GM21360 (cell line): ENCODE measurements around the gene VCAN.
"Not testable (repeated sequence)": the region's sequence is repeated elsewhere in the genome, so short reads cannot be mapped to it uniquely, and the experiment has no call there.

Experiments used
- ATAC-seq: cut with Tn5 transposase; IDR thresholded peaks from one replicate; pipeline ENCODE4 v1.9.1; 2021; ENCODE audit warnings: mild to moderate bottlenecking, moderate library complexity; ENCODE audit not compliant: unreplicated experiment

The VCAN gene

DNA sequence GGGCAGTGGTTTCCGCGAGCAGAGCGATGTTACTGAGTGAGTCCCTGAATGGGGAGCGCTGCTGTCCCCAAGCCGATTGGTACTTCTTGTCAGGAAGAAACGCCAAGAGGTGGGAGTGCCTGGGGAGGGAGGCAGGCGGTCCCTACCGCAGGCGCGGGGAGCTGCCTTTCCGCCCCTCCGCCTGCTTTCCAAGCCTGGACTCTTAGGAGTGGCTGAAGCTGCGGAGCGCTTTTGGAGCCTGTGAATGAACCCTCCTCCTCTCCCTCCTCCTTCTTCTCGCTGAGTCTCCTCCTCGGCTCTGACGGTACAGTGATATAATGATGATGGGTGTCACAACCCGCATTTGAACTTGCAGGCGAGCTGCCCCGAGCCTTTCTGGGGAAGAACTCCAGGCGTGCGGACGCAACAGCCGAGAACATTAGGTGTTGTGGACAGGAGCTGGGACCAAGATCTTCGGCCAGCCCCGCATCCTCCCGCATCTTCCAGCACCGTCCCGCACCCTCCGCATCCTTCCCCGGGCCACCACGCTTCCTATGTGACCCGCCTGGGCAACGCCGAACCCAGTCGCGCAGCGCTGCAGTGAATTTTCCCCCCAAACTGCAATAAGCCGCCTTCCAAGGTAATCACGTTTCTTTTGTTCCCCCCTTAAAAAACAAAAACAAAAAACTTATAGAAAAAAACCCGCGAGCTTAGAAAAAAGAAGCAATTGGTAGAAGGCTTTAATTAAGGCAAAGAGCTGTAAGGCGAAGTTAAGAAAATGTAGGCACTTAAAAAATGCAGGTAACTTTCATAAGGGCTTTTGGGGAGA is at the start of gene VCAN:
TSS of gene VCAN (plus strand) at position 340 of the 808 bp plus-strand sequence. CDS start 11,775 bp downstream, outside the sequence.
- ATAC-seq = no peak

DNA sequence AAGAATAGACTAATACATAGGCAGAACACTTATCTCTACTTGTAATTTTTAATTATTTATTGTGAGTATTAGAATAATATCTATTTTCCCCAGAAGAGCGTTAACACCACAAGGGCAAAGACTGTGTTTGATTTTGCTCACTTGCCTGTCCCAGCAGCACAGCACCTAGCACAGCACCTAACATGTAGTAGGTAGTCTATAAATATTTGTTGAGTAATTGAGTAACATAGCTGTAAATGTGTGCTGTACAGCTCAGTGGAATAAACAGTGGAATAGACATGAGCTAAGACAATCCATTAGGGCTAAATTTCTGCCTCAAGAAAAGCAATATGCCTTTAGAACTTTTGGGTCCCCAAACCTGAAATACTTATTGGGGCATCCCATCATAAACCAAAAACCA is 49.3 kb upstream of the VCAN start:
- ATAC-seq = no peak

DNA sequence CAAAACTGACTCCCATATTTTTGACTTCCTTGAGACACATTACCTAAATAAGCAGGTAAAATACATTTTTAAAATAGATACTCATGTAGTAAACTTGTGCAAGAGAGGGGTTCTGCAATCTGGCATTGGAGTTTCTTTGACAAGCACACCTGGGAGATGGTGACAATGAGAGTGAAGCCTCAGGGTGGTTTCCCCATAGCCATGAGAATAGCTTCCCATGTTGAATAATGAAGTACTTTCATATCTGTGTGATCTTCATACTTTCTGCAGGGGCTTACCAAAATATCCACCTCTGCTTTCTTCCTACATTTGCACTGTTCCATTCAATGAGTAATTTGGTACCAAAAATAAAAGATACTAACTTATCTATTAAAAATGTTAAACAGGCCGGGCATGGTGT is 44.7 kb upstream of the VCAN start:
- peak; percentile 73 for ATAC-seq

DNA sequence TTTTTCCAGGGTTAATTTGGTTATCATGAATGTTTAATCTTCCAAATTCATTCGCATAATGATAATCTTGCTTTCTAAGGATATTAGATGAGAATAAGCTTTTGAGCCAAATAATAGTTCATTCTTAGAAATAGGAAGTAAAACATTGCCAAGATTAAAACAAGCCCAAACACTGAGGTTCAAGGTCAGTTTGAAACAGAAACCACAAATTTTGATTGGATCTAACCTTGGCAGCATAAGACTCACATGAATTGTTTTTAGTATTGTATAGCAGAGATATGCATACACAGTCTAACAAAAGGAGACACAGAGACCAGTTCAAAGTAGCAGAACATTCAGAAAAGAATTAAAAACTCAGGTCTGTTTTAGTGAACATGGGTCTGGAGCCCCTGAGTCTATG is 43.4 kb upstream of the VCAN start:
- no peak for ATAC-seq

DNA sequence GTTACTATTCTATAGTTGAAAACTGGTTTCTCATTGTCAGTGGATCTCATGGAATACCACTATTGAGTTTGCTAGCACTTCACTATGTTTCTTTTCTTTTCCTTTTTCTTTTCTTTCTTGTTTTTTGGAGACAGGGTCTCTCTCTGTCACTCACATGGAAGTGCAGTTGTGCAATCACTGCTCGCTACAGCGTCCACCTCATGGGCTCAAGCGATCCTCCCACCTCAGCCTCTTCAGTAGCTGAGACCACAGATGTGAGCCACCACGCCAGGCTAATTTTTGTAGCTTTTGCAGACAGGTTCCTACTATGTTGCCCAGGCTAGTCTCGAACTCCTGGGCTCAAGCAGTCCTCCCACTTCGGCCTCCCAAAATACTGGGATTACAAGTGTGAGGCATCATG is 42.7 kb upstream of the VCAN start:
- no peak for ATAC-seq

DNA sequence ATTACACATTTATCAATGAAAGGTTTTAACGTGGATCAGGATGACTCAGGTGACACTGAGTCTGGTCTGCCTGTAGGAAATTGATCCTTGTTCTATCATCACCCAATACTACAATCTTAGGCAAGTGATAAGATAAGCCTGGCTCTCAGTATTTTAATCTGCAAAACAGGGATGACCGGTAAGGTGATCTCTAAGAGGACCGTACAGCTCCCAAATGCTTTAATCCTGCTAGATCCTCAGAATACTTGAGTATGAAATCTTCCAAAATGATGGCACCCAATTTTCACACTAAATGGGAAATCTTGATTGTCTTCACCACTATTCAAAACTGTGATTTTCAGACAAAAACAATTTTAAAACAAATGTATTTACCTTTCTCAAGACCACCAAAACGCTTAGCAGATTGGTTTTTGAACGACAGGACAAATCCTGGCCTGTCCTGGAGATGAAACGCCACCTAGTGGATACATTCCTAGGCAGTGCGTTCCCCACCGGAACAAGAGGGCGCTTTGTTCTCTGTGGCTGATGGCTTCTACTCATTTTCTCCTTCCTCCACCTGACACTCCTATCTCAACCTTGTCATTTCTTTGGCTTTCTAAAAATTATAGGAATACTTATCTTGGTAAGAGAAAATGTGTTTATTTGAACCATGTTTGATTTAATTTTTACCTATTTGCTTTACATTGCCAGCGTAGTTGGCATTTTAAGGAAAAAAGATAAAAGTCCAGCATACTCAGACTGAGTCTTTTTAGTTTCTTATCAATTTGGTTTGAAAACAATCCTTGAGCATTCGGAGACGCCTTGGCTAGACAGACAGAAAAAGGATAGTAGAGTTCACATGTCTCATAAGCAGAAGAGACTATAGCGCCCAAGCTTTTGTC is 41.2 kb upstream of the VCAN start:
- ATAC-seq = peak; percentile 46

DNA sequence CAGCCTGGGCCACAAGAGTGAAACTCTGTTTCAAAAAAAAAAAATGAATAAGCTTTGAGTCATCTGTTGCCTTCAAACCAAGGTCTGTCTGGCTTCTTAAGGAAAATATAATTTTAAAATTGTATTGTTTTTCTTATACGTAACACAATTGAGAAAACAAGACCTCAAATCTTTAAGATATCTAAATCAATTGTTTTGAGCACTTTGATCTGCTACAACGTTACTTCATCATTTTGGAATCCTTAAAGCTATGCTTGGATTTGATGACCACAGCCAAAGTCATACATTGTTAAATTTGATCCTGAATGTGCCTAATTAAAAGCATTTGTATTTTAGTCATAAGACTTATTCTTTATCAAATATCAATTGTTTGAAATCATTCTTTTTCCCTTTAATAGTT is 37.7 kb upstream of the VCAN start:
- no peak for ATAC-seq

DNA sequence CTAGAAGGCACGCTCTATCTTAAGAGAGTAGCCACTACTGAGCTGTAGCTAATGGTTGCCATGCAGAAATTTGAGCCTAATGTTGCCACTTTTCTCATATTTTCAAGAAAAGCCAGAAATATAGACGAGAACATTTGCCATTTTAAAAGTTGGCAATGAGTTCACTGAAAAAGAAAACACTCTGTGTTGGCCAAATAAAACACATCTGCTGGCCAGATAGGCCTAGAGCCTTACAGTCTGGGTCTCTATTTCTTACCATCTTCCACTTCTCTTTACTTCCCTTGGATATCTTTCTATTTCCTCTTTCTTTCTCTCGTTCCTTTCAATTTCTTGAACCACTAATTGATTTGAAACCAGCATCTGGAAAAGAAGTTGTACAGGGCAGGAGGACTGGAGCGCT is 36.6 kb upstream of the VCAN start:
- no peak for ATAC-seq

DNA sequence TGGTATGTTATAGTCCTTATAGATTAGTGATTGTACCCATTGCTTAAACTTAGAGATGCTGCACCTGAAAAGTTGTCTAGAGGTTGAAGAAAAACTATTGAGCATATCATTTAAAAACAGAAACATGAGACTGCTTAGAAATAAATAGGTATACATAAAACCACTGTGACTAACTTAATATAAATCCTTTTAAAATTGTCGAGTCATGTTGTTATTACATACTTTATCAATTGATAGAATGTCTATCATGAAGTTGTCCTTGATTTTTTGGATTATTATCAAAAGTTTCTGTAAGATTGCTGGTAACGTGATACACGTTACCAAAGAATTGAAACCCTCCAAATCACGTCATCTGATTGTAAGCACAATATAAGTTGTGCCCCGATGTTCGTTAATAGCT is 35.3 kb upstream of the VCAN start:
- no peak for ATAC-seq

DNA sequence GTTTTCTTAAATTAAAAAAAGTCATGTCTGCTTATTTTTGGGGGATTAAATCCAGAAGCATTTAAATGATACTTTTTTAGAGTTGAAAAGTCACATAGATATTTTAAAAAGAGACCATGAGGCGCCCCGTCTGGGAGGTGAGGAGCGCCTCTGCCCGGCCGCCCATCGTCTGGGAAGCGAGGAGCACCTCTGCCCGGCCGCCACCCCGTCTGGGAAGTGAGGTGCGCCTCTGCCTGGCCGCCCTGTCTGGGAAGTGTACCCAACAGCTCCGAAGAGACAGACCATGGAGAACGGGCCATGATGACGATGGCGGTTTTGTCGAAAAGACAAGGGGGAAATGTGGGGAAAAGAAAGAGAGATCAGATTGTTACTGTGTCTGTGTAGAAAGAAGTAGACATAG is 33.8 kb upstream of the VCAN start:
- ATAC-seq = not testable (repeated sequence)

DNA sequence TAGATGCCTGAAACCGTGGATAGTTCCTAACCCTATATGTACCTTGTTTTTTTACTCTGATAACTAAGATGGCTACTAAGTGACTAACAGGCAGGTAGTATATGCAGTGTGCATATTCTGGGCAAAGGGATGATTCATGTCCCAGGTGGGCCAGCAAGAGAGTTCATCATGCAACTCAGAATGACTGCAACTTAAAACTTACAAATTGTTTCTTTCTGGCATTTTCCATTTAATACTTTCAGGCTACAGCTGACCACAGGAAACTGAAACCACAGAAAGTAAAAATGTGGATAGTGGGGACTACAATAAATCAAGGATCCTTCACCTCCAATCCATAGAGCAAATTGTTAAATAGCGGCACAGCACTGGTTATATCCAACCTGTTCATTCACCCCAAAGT is 30.7 kb upstream of the VCAN start:
- no peak for ATAC-seq

DNA sequence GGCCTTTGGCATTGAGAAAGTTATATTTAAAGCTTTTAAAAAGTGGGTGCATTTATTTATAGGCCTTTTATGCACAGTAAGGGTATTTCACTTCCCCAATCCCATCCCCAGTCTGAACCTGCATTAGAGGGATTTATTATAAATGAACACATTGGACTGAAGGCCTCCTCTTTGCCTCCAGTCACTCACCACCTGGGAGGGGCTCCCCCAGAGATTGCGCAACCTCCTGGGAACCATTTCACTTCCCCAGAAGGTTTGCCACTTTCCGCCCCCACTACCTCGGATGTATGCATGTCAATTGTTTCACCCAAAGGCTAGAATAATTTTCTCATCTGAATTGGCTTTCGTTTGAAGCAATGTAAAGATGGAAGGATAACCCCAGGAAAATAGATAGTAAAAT is 29.8 kb upstream of the VCAN start:
- peak; percentile 93 for ATAC-seq

DNA sequence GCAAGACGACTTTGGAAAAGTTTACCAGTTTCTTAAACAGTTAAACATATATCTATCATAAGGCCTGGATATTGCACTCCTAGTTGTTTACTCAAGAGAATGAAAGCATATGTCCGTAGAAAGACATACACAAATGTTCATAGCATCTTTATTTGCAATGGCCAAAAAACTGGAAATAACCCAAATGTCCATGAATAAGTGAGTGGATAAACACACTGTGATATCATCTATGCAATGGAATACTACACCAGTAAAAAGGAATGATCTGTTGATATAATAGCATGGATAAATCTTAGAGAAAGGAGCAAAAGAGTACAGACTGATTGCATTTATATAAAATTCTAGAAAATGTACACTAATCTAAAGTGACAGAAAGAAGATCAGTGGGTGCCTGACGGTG is 28.0 kb upstream of the VCAN start:
- no peak for ATAC-seq

DNA sequence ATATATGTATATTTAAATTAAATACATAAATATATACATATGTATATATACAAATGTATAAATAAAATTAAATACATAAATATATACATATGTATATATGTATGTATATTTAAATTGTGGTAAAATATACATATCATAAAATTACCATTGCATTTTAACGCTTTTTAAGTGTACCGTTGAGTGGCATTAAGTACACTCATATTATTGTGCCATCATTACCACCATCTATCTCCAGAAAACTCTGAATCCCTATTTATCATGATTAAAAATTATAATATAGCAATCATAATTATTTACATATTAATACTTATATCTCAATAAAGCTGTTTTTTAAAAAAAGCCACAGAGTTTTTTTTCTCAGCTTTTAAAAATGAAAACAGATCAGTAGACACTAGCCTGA is 27.1 kb upstream of the VCAN start:
- ATAC-seq = no peak

DNA sequence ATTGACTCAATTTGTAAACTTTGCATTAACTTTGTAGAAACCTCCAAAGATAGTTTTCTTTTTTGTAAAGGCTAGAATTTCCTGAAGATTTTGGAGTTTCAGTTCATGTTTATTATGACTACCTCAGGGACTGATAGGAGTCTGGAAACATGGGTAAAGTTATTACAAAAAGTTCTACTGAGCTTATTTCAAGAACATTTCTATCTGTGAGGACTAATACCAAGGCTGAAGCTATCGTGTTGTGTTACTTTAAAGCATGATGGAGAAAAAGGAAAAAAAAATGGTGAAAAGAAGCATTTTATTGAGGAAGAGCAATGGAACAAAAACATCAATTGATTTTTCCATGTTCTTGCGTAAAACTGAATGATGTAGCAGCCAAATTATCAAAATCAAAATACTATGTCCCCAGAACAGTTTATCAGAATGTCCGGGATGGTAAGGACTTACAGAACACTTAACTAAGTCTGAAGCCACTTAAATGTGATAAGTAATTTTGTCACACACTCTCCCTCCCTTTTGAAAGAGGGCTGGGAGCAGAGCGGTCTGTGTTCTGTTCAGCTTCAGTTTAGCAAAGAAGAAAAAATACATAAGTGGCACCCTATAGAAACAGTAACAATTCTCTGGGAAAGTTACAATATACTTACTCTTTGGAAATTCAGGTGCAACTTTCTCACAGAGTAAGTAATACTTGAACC is 25.1 kb upstream of the VCAN start:
- ATAC-seq = no peak

DNA sequence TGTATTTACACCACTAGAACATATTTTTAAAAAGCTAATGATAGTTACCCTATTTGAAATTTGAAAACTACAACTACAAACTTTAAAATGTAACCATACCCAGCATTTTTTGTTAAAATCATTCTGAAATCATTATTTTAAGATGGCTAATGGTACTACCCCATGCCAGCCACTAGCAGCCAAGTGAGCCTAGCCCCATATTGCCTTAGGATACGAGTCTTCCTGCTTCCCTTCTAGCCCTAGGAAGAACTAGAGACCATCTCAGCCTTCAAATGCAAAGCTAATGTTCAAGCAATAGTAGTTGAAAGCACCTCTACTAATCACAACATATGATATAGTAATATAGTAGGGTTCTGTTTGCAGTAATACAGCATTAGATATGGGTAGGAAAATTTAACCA is 24.0 kb upstream of the VCAN start:
- ATAC-seq = no peak

DNA sequence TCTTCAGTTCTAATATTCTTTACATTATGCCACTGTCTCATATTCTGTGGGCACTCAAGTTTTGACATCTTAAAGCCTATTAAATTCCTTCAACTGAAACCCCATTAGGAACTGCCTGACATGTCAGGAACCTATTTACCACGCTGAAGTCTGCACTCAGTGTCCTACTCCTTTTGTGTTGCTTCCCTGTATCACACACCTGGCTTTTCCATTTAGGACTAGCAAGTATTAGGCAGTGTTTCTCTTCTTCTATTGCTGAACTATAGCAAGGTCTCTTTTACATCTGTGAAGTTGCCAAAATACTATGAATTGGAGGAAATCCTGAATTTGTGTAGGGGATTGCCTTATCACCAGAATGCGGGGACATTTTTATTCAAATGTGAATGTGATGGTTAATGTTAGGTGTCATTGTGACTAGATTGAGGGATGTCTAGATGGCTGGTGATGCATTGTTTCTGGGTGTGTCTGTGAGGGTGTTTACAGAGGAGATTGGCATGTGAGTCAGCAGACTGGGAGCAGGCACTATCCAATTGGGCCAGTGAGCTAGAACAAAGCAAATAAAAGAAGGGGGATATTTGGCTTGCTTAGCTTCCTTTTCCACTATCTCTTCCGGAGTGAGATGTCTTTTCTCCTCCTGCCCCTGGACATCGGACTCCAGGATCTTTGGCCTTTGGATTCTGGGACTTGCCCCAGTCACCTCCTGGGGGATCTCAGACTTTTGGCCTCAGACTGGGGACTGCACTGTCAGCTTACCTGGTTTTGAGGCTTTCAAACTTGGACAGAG is 21.2 kb upstream of the VCAN start:
- no peak for ATAC-seq

DNA sequence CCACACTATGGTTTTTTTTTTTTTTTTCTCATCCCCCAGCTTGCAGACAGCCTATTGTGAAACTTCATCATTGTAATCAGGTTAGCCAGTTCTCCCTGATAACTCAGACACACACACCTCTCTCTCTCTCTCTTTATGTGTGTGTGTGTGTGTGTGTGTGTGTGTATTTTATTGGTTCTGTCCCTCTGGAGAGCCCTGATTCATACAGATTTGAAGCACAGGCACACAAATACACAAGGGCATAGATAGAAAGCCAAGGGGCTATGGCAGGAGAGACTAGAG is 20.6 kb upstream of the VCAN start:
- no peak for ATAC-seq

DNA sequence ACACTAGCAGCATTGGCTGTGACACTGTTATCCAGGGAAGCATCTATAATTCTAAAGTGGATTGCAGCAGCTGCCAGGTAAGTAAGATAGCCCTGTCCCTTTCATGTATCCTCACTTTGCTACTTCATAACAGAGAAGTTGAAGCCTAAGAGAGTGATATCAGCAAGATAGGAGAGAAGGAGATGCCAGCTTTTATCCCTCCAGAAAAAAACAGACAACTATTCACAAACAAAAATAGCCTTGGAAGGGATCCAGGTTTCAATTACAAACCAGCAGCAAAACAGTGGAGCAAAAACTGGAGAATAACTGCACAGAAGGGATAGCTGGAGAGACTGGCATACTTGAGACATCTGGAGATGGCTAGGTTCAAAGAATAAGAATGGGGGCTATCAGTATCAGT is 19.6 kb upstream of the VCAN start:
- no peak for ATAC-seq

DNA sequence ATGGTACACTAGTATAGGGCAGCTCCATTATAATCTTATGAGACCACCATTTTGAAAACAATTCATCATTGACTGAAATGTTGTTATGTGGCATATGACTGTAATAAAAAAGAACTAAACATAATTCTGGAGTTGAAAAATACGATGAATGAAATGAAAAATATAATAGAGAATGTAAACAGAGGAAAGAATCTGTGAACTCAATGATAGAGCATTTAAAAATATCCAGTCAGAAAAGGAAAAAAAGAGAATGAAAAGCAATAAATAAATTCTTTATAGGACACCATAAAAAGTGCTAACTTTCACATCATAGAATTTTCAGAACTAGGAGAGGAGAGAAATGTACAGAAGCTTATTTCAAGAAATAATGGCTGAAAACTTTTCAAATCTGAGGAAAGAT is 17.6 kb upstream of the VCAN start:
- ATAC-seq = no peak

DNA sequence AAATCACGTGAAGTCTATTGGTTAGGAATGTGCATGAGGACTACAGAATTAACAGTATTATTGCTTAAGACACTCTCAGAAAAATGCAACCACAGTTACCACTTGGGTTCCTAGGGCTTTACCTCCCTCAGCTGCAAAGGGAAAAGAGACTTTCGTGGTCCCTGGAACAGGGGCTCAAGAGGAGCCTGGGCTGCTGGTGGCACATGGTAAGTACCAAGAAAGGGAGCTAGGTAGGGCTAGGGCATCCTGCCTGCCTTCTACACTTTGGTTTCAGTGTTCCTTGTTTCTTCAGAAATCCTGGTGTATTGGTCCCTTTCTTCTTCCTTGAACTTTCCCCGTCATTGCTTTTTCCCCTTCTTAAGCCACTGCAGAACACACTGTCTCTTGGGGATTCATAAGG is 7.3 kb upstream of the VCAN start:
- ATAC-seq = no peak
